Right atrium auricular region (tissue), 2 donors: Measurements from ENCODE around the gene DAG1. TPM values are rescaled to one million over a fixed set of nuclear protein-coding genes. Genes with fewer than 3 reads are reported as not detected.

Source experiments
- DNase-seq: peaks from one replicate; pipeline ENCODE4 v3.0.0-alpha.2; 2019; ENCODE audit warnings: low spot score
- H3K27ac ChIP-seq, 2 donors: fragments of 200-600 bp; sonication (generic); 1 replicate in 1 of 2; 2 replicates in 1 of 2; pipeline ENCODE4 v1.5.1; 2016 to 2019
- H3K27me3 ChIP-seq, 2 donors: fragments of 200-600 bp; sonication (generic); one replicate each; pipeline versions ENCODE4 v1.5.1 to v1.6.0; 2017 to 2019
- H3K36me3 ChIP-seq: fragments of 200-600 bp; sonication (generic); one replicate; pipeline ENCODE4 v1.5.1; 2016
- H3K4me1 ChIP-seq, 2 donors: fragments of 200-600 bp; sonication (generic); one replicate each; pipeline versions ENCODE4 v1.5.1 to v1.6.0; 2017 to 2019
- H3K4me3 ChIP-seq, 2 donors: fragments of 200-600 bp; sonication (generic); 1 replicate in 1 of 2; 2 replicates in 1 of 2; pipeline ENCODE4 v1.5.1; 2017 to 2019; ENCODE audit warnings: mild to moderate bottlenecking in 1 of 2, moderate library complexity in 1 of 2
- H3K9me3 ChIP-seq, 2 donors: fragments of 200-600 bp; sonication (generic); one replicate each; pipeline ENCODE4 v1.5.1; 2019
- total RNA-seq, 2 donors: library from RNA; depleted of rRNA; stranded (reverse); fragments of >200 nt; gene quantifications; one replicate each; pipeline ENCODE4 v1.1.0, GENCODE V29; 2016
- TF ChIP-seq, protein P1 (sequence below), 2 donors: fragments of 200-600 bp; sonication (generic); IDR thresholded peaks; one replicate each; pipeline ENCODE4 v1.5.1; 2019; ENCODE audit warnings: antibody characterized with exemption in 2 of 2

Gene DAG1
- total RNA-seq, 2 donors from 2014 or later, result 115 to 174 TPM

DNA sequence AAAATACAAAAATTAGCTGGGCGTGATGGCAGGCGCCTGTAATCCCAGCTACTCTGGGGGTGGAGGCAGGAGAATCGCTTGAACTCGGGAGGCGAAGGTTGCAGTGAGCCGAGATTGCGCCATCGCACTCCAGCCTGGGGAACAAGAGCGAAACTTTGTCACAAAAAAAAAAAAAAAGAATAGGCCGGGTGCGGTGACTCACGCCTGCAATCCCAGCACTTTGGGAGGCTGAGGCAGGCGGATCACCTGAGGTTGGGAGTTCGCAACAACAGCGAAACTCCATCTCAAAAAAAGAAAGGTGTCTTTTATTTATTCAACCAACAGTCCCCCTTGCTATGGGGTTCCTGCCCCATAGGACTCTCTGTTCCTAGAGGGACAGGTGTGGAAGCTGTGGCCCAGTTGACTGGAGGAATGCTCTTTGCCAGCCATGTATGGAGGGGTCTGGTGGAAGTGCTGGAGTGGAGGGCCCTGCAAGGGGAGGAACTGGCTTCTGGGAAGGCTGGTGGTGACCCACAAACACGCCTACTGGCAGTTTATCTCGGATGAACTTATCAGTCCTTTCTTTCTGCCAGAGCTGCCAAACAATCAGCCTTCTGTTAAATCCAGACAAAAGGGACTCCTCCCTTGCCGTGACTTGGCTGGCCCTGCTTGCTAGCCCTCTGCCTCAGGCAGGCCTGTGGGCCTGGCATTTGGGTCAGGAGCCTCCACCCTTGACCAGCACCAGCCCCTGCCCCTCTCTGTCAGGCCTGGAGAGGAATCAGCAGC, 4.6 kb upstream of the DAG1 start:
- TF ChIP-seq, protein P1, sequence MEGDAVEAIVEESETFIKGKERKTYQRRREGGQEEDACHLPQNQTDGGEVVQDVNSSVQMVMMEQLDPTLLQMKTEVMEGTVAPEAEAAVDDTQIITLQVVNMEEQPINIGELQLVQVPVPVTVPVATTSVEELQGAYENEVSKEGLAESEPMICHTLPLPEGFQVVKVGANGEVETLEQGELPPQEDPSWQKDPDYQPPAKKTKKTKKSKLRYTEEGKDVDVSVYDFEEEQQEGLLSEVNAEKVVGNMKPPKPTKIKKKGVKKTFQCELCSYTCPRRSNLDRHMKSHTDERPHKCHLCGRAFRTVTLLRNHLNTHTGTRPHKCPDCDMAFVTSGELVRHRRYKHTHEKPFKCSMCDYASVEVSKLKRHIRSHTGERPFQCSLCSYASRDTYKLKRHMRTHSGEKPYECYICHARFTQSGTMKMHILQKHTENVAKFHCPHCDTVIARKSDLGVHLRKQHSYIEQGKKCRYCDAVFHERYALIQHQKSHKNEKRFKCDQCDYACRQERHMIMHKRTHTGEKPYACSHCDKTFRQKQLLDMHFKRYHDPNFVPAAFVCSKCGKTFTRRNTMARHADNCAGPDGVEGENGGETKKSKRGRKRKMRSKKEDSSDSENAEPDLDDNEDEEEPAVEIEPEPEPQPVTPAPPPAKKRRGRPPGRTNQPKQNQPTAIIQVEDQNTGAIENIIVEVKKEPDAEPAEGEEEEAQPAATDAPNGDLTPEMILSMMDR (IDR thresholded peaks at IDR 0.05), result no peak
- H3K4me3 ChIP-seq, result no peak overlapping the region
- H3K4me1 ChIP-seq, result peaks cover 0 to 52% of the 10 kb centered on the region in 2 donors
- no peaks in the 10 kb centered on the region for H3K36me3 ChIP-seq
- DNase-seq, result no peak
- peak overlapping the region; percentile 74 to 78 for H3K27ac ChIP-seq
- H3K9me3 ChIP-seq, result no peaks in the 10 kb centered on the region
- H3K27me3 ChIP-seq, result no peaks in the 10 kb centered on the region

DNA sequence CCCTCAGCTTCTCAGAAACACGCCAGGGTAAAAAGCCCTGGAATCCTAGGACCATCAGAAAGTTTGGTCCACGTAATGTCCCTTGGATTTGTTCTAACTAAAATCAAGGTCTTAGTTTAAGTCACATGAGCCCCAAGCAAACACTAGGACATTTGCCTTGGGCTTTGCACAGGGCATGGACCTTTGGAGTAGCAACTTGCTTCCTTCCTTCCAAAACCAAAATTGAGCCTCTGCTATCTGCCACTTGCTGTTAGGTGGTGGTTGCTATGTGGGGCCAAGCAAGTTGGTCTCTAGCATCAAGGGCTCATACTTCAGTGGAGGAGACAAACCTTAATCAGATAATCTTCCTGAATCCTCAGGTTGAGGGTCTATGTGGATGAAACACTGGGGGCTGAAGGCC, 4.0 kb upstream of the DAG1 start:
- H3K4me3 ChIP-seq, result no peak overlapping the region
- no peaks in the 10 kb centered on the region for H3K36me3 ChIP-seq
- DNase-seq, result no peak
- H3K27ac ChIP-seq, result peak overlapping the region; percentile 74 to 78
- no peaks in the 10 kb centered on the region for H3K27me3 ChIP-seq
- TF ChIP-seq, protein P1 (IDR thresholded peaks at IDR 0.05), result no peak
- peaks cover 0 to 49% of the 10 kb centered on the region in 2 donors for H3K4me1 ChIP-seq
- H3K9me3 ChIP-seq, result no peaks in the 10 kb centered on the region

DNA sequence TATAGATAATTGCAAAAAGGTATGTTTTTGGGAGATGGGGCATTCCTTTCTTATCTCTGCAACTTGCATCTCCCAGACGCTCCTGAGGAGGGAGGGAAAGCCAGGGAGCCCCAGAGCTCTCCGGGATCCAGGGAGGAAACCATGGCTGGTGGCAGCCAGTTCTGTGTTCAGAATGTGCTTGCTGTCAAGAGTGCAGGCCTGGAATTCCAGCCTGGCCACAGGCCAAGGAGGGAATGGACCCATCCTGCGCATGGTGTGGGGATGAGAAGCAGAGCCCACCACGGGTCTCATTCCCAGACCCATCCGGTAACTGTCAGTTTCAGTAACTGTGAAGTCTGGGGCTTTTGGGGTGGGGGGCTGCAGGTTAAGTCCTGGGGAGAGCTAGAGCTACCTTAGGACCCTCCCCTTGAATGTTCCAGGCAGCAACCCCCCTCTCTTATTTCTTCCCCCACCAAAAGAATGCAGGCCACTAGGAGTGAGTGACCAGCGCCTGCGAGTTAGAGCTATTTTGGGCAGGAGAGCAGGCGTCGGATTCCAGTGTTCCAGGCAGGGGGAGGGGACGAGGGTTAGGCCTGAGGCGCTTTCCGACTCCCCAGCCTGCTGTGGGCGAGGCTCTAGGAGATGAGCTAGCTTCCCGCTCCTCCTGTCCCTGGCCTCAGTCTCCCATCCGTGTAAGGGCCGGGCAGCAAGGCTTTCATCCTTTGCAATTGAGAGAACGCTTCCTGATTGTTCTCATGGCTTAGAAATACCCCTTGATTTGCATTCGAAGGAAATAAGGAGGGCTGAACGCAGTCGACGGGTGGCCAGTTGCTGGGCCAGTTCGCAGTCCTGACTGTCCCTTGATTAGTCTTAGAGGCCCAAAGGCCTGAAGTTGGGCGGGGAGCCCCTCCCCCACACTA, 781 bp upstream of the DAG1 start:
- peak; percentile 82 for DNase-seq
- Histone ChIP-seq H3K27ac (peak overlapping the region; percentile 95 to 99), H3K9me3 (no peaks in the 10 kb centered on the region), H3K4me1 (peaks cover 0 to 45% of the 10 kb centered on the region in 2 donors), H3K36me3 (no peaks in the 10 kb centered on the region), H3K27me3 (no peaks in the 10 kb centered on the region), H3K4me3 (peak overlapping the region; percentile 28 to 43)
- TF ChIP-seq, protein P1 (IDR thresholded peaks at IDR 0.05), result no peak

DNA sequence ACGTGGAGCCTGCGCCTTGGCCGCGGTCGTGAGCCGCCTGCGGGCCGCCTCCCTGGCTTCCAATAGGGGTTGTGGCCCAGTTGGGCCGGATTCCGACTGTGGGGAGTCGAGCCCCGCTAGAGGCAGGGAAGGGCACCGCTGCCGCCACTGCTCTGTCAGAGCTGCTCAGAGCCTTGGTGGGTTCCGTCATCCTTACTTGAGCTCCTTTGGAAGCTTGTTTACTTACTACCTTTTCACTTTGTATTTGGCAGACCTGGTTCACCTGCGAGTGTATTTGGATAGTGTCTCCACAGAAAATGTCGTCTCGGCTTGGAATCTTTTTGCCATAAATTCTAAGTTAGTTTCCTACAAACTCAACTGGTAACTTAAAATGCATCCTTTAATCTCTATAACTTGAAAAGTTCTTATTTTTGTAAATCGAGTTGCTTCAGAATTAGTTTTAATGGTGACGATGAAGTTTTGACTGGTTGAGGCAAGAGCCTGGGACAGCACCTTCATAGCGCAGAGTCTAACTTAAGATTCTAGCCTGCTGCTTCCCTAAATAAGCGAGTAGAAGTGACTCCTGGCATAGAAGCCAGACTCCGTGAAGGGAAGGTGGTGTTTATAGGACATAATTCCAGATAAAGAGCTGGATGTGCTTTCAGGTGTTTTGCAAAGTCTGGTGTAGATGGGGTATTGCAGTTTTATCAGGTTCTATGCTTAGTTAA, 800 bp downstream of the DAG1 start:
- TF ChIP-seq, protein P1 (IDR thresholded peaks at IDR 0.05), result peak in 1 of 2 donors; percentile 21
- Histone ChIP-seq H3K4me1 (peaks cover 0 to 38% of the 10 kb centered on the region in 2 donors), H3K27me3 (no peaks in the 10 kb centered on the region), H3K27ac (peak overlapping the region; percentile 96 to 99), H3K4me3 (peak overlapping the region; percentile 65 to 70), H3K9me3 (no peaks in the 10 kb centered on the region), H3K36me3 (no peaks in the 10 kb centered on the region)
- no peak for DNase-seq

DNA sequence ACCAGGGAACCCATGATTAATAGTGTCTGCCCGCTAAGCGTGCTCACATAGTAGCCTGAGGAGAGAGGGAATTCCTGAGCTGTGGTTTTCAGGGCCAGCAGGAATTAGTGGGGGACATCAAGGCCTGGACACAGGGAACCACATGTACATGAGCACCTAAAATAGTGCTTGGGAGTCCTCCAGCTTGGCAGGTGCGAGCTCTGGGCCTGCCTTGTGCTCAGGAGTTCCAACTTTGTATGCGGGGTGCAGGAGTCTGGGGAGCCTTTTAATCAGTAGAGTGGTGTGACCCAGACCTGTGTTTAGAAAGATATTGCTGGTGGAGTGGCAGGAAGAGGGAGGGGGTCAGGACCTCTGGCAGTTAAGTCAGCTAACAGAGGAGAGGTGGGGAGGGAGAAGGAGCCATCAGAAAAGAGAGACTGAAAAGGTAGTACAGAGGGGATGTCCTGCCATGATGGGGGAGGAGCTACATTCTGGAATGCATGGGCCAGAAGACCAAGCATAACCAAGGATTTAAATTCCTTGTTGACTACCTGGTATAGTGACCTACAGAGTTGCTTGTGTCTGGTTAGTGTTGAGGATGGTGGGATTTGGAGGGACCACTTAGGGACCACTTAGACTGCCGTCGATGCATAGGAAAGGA, 1.9 kb downstream of the DAG1 start:
- Histone ChIP-seq H3K4me1 (peaks cover 0 to 34% of the 10 kb centered on the region in 2 donors), H3K27me3 (no peaks in the 10 kb centered on the region), H3K27ac (peak overlapping the region; percentile 96 to 99), H3K36me3 (peaks cover 11% of the 10 kb centered on the region), H3K9me3 (no peaks in the 10 kb centered on the region), H3K4me3 (peak overlapping the region; percentile 65 to 70)
- TF ChIP-seq, protein P1 (IDR thresholded peaks at IDR 0.05), result no peak
- no peak for DNase-seq
